GM23248 (cell line): Measurements from ENCODE around the gene PORCN. TPM values are rescaled to one million over a fixed set of nuclear protein-coding genes. Genes with fewer than 3 reads are reported as not detected.
"Not testable (repeated sequence)": the region's sequence is repeated elsewhere in the genome, so short reads cannot be mapped to it uniquely, and the experiment has no call there.

Source experiments
- DNase-seq: peaks from one replicate; pipeline ENCODE4 v3.0.0-alpha.2; 2015
- H2AFZ ChIP-seq: fragments of 200-600 bp; sonication (generic); 2 replicates; pipeline ENCODE4 v1.6.1; 2016; ENCODE audit warnings: antibody characterized with exemption
- H3F3A ChIP-seq: fragments of 200-600 bp; sonication (generic); 2 replicates; pipeline ENCODE4 v1.6.1; 2016; ENCODE audit warnings: mild to moderate bottlenecking, antibody characterized with exemption, mixed run types; ENCODE audit not compliant: insufficient read depth
- H3K27ac ChIP-seq: fragments of 200-600 bp; sonication (generic); 2 replicates; pipeline ENCODE4 v1.5.1; 2016; ENCODE audit warnings: mild to moderate bottlenecking
- H3K27me3 ChIP-seq: fragments of 200-600 bp; sonication (generic); replicated peaks from 2 replicates; pipeline ENCODE4 v1.6.1; 2016; ENCODE audit warnings: mild to moderate bottlenecking; ENCODE audit not compliant: insufficient read depth
- H3K36me3 ChIP-seq: fragments of 200-600 bp; sonication (generic); 2 replicates; pipeline ENCODE4 v1.6.1; 2016; ENCODE audit warnings: low read depth, mild to moderate bottlenecking
- H3K4me1 ChIP-seq: fragments of 200-600 bp; sonication (generic); 2 replicates; pipeline ENCODE4 v1.6.1; 2016; ENCODE audit warnings: mild to moderate bottlenecking; ENCODE audit not compliant: insufficient read depth
- H3K4me2 ChIP-seq: fragments of 200-600 bp; sonication (generic); one replicate; pipeline ENCODE4 v1.6.1; 2016; ENCODE audit warnings: mild to moderate bottlenecking; ENCODE audit not compliant: unreplicated experiment
- H3K4me3 ChIP-seq: fragments of 200-600 bp; sonication (generic); 2 replicates; pipeline ENCODE4 v1.5.1; 2016; ENCODE audit warnings: mild to moderate bottlenecking
- H3K79me2 ChIP-seq: fragments of 200-600 bp; sonication (generic); 2 replicates; pipeline ENCODE4 v1.6.1; 2016; ENCODE audit warnings: mild to moderate bottlenecking; ENCODE audit not compliant: insufficient read depth
- H3K9ac ChIP-seq: fragments of 200-600 bp; sonication (generic); 2 replicates; pipeline ENCODE4 v1.6.1; 2016; ENCODE audit warnings: mild to moderate bottlenecking
- H3K9me2 ChIP-seq: fragments of 200-600 bp; sonication (generic); 2 replicates; pipeline ENCODE4 v1.6.1; 2016; ENCODE audit warnings: mixed run types, mild to moderate bottlenecking, moderate library complexity; ENCODE audit not compliant: insufficient read depth
- H3K9me3 ChIP-seq: fragments of 200-600 bp; sonication (generic); one replicate; pipeline ENCODE4 v1.6.1; 2017; ENCODE audit warnings: low read depth
- H4K20me1 ChIP-seq: fragments of 200-600 bp; sonication (generic); 2 replicates; pipeline ENCODE4 v1.6.0; 2016; ENCODE audit not compliant: insufficient read depth
- EZH2 ChIP-seq: fragments of 200-600 bp; sonication (generic); IDR thresholded peaks from 2 replicates; pipeline ENCODE4 v1.6.1; 2018; ENCODE audit warnings: antibody characterized with exemption, mild to moderate bottlenecking; ENCODE audit not compliant: insufficient read depth, poor library complexity, severe bottlenecking
- EZH2phosphoT487 ChIP-seq: fragments of 200-600 bp; sonication (generic); IDR thresholded peaks from 2 replicates; pipeline ENCODE4 v1.6.1; 2018; ENCODE audit warnings: antibody characterized with exemption, moderate library complexity, mild to moderate bottlenecking, low read depth; ENCODE audit not compliant: insufficient read depth
- WGBS, 2 experiments: methylation state at CpG; one replicate each; pipeline ENCODE4 v1.1.6; 2015 to 2017; ENCODE audit warnings: low lambda C conversion rate in 2 of 2, low coverage in 1 of 2; ENCODE audit errors: missing lambda C conversion rate in 2 of 2; 5-methylcytosine and 5-hydroxymethylcytosine counted together
- in situ Hi-C: fragments of 300-500 bp; cut with MboI; formaldehyde crosslinking; loops from 2 replicates; pipeline ENCODE4 v1.15.0; 2020
- polyA plus RNA-seq: library from polyadenylated mRNA; unstranded; fragments of >200 nt; fragmentation: Nextera tagmentation; extraction: Ambion mirVana; gene quantifications from 2 replicates; pipeline ENCODE4 v1.2.1, GENCODE V29; 2016
- total RNA-seq: library from RNA; depleted of rRNA; stranded (reverse); fragments of >200 nt; shearing (Covaris generic); gene quantifications from 2 replicates; pipeline ENCODE4 v1.2.3, GENCODE V29; 2014

The PORCN gene
- total and polyA plus RNA-seq, 2 experiments from 2014 or later = 20.3 to 32.2 TPM

DNA sequence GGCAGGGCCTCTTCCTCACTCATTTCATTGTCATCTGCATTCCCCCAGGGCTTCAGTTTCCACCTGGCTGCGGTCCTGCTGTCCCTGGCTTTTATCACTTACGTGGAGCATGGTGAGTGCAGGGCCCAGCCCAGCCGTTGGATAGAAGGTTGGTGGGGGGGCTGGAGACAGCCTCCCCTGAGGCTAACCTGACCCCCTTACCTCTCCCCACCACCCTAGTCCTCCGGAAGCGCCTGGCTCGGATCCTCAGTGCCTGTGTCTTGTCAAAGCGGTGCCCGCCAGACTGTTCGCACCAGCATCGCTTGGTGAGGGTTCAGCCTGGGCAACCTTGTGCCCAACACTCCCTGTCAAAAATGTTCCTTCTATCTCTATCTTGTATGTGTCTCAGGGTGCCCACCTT is 7.0 kb downstream of the PORCN start:
- in situ Hi-C loops = no loop called here
- Histone ChIP-seq H3K4me1 (no peaks in the 10 kb centered on the region), H3K36me3 (no peaks in the 10 kb centered on the region), H4K20me1 (no peaks in the 10 kb centered on the region), H3K4me2 (no peak overlapping the region), H2AFZ (no peak overlapping the region), H3K79me2 (no peaks in the 10 kb centered on the region), H3K9me2 (no peaks in the 10 kb centered on the region), H3F3A (no peaks in the 10 kb centered on the region), H3K27ac (no peak overlapping the region), H3K9ac (no peak overlapping the region), H3K4me3 (no peak overlapping the region), H3K27me3 (no peaks in the 10 kb centered on the region), H3K9me3 (no peaks in the 10 kb centered on the region)
- WGBS, 2 experiments = 91 to 97% methylated on average over 6 to 9 of the region's 10 CpGs
- TF ChIP-seq EZH2phosphoT487 (no peak), EZH2 (no peak)
- DNase-seq = no peak

DNA sequence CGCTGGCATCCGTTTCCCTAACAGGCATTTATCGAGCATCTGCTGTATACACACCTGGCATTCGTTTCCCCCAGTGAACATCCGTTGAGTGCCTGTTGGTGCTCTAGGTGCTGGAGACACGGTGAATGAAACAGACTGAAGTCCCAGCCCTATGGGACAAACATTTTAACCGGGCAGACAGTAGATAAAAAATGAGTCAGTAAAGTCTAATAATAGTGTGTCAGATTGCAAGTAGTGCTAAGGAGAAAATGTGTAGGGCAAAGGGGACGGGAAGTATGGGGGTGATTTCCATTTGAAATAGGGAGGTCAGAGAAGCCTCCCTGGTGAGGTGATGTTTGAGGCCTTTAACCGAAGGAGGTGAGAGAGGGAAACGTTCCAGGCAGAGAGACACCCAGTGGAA is 7.5 kb downstream of the PORCN start:
- H3K27me3 ChIP-seq = no peaks in the 10 kb centered on the region
- no peak overlapping the region for H3K4me3 ChIP-seq
- no peaks in the 10 kb centered on the region for H3K9me3 ChIP-seq
- H3K79me2 ChIP-seq = no peaks in the 10 kb centered on the region
- H3K36me3 ChIP-seq = no peaks in the 10 kb centered on the region
- in situ Hi-C loops = no loop called here
- H2AFZ ChIP-seq = no peak overlapping the region
- H3K27ac ChIP-seq = no peak overlapping the region
- no peaks in the 10 kb centered on the region for H4K20me1 ChIP-seq
- WGBS, 2 experiments = 90 to 92% methylated on average over 10 of the region's 10 CpGs
- H3K4me1 ChIP-seq = no peaks in the 10 kb centered on the region
- TF ChIP-seq EZH2phosphoT487 = no peak
- TF ChIP-seq EZH2 = no peak
- DNase-seq = no peak
- H3K4me2 ChIP-seq = no peak overlapping the region
- no peaks in the 10 kb centered on the region for H3F3A ChIP-seq
- H3K9ac ChIP-seq = no peak overlapping the region
- H3K9me2 ChIP-seq = no peaks in the 10 kb centered on the region

GRCh38 chrX:48516987-48517386 is 8.2 kb downstream of the PORCN start:
- H3K9ac ChIP-seq = no peak overlapping the region
- H3F3A ChIP-seq = no peaks in the 10 kb centered on the region
- H3K79me2 ChIP-seq = no peaks in the 10 kb centered on the region; the same call in 1 of the 2 replicates
- no peaks in the 10 kb centered on the region for H3K27me3 ChIP-seq
- H3K9me3 ChIP-seq = no peaks in the 10 kb centered on the region
- no peaks in the 10 kb centered on the region for H3K4me1 ChIP-seq
- H3K9me2 ChIP-seq = no peaks in the 10 kb centered on the region
- 100% methylated on average over 3 to 4 of the region's 5 CpGs for WGBS, 2 experiments
- H3K36me3 ChIP-seq = no peaks in the 10 kb centered on the region
- H3K4me2 ChIP-seq = no peak overlapping the region
- H3K4me3 ChIP-seq = no peak overlapping the region
- H3K27ac ChIP-seq = no peak overlapping the region
- no peak for DNase-seq
- TF ChIP-seq EZH2phosphoT487 (no peak), EZH2 (no peak)
- in situ Hi-C loops = no loop called here
- H2AFZ ChIP-seq = no peak overlapping the region
- H4K20me1 ChIP-seq = no peaks in the 10 kb centered on the region

- 57 to 86% methylated on average over 3 to 4 of the region's 4 CpGs for WGBS, 2 experiments
- in situ Hi-C loops, H3K9me2 ChIP-seq: not testable (repeated sequence)
Observed at GRCh38 chrX:48519481-48519880, 10.7 kb downstream of the PORCN start.

GRCh38 chrX:48520455-48520854 is 11.7 kb downstream of the PORCN start:
- no peaks in the 10 kb centered on the region for H3K36me3 ChIP-seq
- H2AFZ ChIP-seq = no peak overlapping the region
- H3K27me3 ChIP-seq = no peaks in the 10 kb centered on the region
- no peak overlapping the region for H3K27ac ChIP-seq
- no peak overlapping the region for H3K9ac ChIP-seq
- no peak overlapping the region for H3K4me2 ChIP-seq
- H3F3A ChIP-seq = 0 out of 2 replicates have a peak, but pooled peaks cover 6% of the 10 kb centered on the region
- H3K79me2 ChIP-seq = peaks cover 4% of the 10 kb centered on the region
- in situ Hi-C loops = no loop called here
- no peak for DNase-seq
- no peak for TF ChIP-seq EZH2phosphoT487
- no peak for TF ChIP-seq EZH2
- no peaks in the 10 kb centered on the region for H4K20me1 ChIP-seq
- H3K4me1 ChIP-seq = no peaks in the 10 kb centered on the region
- no peaks in the 10 kb centered on the region for H3K9me3 ChIP-seq
- no peaks in the 10 kb centered on the region for H3K9me2 ChIP-seq
- H3K4me3 ChIP-seq = no peak overlapping the region
- WGBS, 2 experiments = 100% methylated on average over 1 to 2 of the region's 2 CpGs

More at GRCh38 chrX:48519481-48519880, 10.7 kb downstream of the PORCN start:
- H4K20me1 ChIP-seq, H3F3A ChIP-seq, DNase-seq, H3K9ac ChIP-seq, H3K79me2 ChIP-seq, H3K27me3 ChIP-seq, H2AFZ ChIP-seq, H3K36me3 ChIP-seq, H3K27ac ChIP-seq, H3K9me3 ChIP-seq, H3K4me1 ChIP-seq, H3K4me3 ChIP-seq, H3K4me2 ChIP-seq: not testable (repeated sequence)
